ENCODE measurements around the gene IMMP2L.

The IMMP2L gene

DNA sequence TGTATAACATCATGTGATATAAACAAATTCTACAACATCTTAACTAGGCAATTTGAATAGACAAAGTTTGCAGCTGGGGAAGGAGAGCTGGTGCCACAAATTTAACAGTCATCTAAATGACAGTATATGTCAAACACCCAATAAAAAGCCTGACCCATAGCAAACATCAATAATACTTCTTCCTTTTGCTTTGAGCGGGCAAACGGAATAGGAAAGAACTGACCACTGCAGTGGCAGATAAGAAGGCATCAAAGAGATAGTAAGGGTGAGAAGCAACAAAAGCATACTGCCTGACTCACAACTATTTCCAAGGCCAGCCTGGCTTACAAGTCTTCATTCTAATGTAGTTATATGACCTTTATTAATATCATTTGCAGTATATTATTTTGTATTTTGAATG, 371.5 kb downstream of the IMMP2L start:
- no peak for DNase-seq
- no peaks in the 10 kb centered on the region for H3K36me3 Mint-ChIP-seq (ENCODE audit: insufficient read depth)
- no peak overlapping the region for H3K27ac Mint-ChIP-seq
- no peak for ATAC-seq (replicated peaks)
- no peak overlapping the region for H3K4me3 Mint-ChIP-seq
- no peaks in the 10 kb centered on the region for H3K4me1 Mint-ChIP-seq (ENCODE audit: low read depth in 2 of 2)
- no peaks in the 10 kb centered on the region for H3K27me3 Mint-ChIP-seq
- H3K9me3 Mint-ChIP-seq = peaks cover 0 to 7% of the 10 kb centered on the region in 2 donors

DNA sequence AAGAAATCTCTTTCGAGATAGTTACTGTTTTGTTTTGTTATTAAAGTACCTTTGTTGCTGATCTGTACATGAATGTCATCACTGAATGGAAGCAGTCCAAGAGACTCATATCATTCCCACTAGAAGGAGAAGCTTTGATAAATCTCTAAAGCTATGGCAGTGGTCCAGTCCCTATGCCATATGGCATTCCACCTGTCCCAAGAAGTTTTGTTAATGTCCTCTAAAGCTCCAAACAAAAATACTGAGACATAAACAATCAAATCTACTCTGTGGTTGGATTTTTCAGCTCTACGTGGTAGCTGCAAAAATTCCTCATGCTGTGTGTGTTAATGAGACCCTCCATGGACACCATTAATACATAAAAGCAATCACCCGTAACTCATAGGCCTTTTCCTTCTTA, 377.3 kb downstream of the IMMP2L start:
- ATAC-seq (replicated peaks) (no peak), DNase-seq (no peak)
- H3K27ac Mint-ChIP-seq = no peak overlapping the region
- H3K27me3 Mint-ChIP-seq = no peaks in the 10 kb centered on the region
- H3K4me1 Mint-ChIP-seq (ENCODE audit: low read depth in 2 of 2) = no peaks in the 10 kb centered on the region
- H3K36me3 Mint-ChIP-seq (ENCODE audit: insufficient read depth) = no peaks in the 10 kb centered on the region
- no peaks in the 10 kb centered on the region for H3K9me3 Mint-ChIP-seq
- no peak overlapping the region for H3K4me3 Mint-ChIP-seq

DNA sequence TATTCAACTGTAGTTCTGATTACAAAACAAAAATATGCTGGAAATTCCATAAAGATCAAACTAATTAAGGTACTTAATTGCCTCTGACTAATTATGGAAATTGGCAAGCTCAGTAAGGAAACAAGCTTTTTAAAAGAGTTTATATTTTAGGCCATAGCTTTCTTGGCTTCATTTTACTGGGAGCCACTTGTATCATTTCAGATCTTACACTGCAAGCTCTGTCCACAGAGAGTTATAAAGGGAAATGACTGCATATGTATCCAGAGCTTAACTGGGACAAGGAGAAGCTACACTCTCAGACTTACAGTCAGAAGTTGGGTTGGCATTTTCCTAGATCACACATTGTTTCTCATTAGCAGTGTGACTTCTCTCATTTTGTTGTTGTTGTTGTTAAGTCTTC, 379.0 kb downstream of the IMMP2L start:
- ATAC-seq (replicated peaks) (no peak), DNase-seq (no peak)
- H3K27me3 Mint-ChIP-seq = no peaks in the 10 kb centered on the region
- no peaks in the 10 kb centered on the region for H3K36me3 Mint-ChIP-seq (ENCODE audit: insufficient read depth)
- no peaks in the 10 kb centered on the region for H3K9me3 Mint-ChIP-seq
- no peaks in the 10 kb centered on the region for H3K4me1 Mint-ChIP-seq (ENCODE audit: low read depth in 2 of 2)
- no peak overlapping the region for H3K4me3 Mint-ChIP-seq
- H3K27ac Mint-ChIP-seq = no peak overlapping the region

GRCh38 chr7:111180338-111180737, 382.0 kb downstream of the IMMP2L start:
- H3K27ac Mint-ChIP-seq = no peak overlapping the region
- no peaks in the 10 kb centered on the region for H3K27me3 Mint-ChIP-seq
- DNase-seq = no peak
- no peaks in the 10 kb centered on the region for H3K36me3 Mint-ChIP-seq (ENCODE audit: insufficient read depth)
- no peaks in the 10 kb centered on the region for H3K9me3 Mint-ChIP-seq
- no peak for ATAC-seq (replicated peaks)
- no peaks in the 10 kb centered on the region for H3K4me1 Mint-ChIP-seq (ENCODE audit: low read depth in 2 of 2)
- H3K4me3 Mint-ChIP-seq = no peak overlapping the region

DNA sequence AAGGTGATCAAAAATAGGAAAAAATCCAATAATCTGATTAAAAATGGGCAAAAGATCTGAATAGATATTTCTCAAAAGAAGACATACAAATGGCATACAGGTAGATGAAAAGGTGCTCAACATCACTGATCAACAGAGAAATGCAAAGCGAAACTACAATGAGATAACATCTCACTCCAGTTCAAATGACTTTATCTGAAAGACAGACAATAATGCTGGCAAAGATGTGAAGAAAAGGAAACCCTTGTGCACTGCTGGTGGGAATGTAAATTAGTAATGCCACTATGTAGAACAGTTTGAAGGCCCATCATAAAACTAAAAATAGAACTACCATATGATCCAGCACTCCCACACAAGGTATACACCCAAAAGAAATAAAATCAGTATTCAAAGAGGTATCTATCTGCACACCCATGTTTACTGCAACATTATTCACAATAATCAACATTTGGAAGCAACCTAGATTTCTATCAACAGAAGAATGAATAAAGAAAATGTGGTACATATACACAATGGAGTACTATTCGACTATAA, 386.3 kb downstream of the IMMP2L start:
- no peak overlapping the region for H3K4me3 Mint-ChIP-seq
- H3K9me3 Mint-ChIP-seq = no peaks in the 10 kb centered on the region
- H3K36me3 Mint-ChIP-seq (ENCODE audit: insufficient read depth) = no peaks in the 10 kb centered on the region
- DNase-seq (no peak), ATAC-seq (replicated peaks) (no peak)
- H3K4me1 Mint-ChIP-seq (ENCODE audit: low read depth in 2 of 2) = no peaks in the 10 kb centered on the region
- H3K27me3 Mint-ChIP-seq = no peaks in the 10 kb centered on the region
- H3K27ac Mint-ChIP-seq = no peak overlapping the region

DNA sequence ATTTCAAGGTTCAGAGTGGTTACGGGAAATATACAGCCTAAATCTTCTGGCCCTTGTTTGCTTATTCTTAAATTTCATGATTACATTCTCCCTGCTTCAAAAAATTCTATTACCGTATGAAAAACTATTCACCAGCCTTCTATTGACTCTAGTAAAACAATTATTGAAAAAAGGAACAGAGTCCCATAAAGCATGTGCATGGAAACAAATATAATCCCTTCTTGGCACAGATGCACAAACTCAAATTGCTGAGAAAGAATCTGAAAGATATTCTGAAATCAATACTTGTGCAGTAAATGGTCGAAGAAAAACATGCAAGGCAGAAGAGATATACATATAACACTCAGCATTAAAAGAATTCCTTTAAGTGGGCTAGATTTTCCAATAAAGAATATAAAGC, 387.8 kb downstream of the IMMP2L start:
- no peak overlapping the region for H3K27ac Mint-ChIP-seq
- DNase-seq (no peak), ATAC-seq (replicated peaks) (no peak)
- H3K27me3 Mint-ChIP-seq = no peaks in the 10 kb centered on the region
- no peaks in the 10 kb centered on the region for H3K4me1 Mint-ChIP-seq (ENCODE audit: low read depth in 2 of 2)
- H3K4me3 Mint-ChIP-seq = no peak overlapping the region
- no peaks in the 10 kb centered on the region for H3K36me3 Mint-ChIP-seq (ENCODE audit: insufficient read depth)
- H3K9me3 Mint-ChIP-seq = no peaks in the 10 kb centered on the region

- Mint-ChIP-seq H3K4me3 (no peak overlapping the region), H3K9me3 (no peaks in the 10 kb centered on the region), H3K36me3 (ENCODE audit: insufficient read depth) (no peaks in the 10 kb centered on the region), H3K27me3 (no peaks in the 10 kb centered on the region), H3K27ac (no peak overlapping the region), H3K4me1 (ENCODE audit: low read depth in 2 of 2) (no peaks in the 10 kb centered on the region)
- ATAC-seq (replicated peaks) (no peak), DNase-seq (no peak)
Measured at GRCh38 chr7:111173990-111174389, 388.3 kb downstream of the IMMP2L start.

- DNase-seq = no peak
- no peaks in the 10 kb centered on the region for H3K36me3 Mint-ChIP-seq (ENCODE audit: insufficient read depth)
Measured at GRCh38 chr7:111173528-111173927, 388.8 kb downstream of the IMMP2L start.

DNA sequence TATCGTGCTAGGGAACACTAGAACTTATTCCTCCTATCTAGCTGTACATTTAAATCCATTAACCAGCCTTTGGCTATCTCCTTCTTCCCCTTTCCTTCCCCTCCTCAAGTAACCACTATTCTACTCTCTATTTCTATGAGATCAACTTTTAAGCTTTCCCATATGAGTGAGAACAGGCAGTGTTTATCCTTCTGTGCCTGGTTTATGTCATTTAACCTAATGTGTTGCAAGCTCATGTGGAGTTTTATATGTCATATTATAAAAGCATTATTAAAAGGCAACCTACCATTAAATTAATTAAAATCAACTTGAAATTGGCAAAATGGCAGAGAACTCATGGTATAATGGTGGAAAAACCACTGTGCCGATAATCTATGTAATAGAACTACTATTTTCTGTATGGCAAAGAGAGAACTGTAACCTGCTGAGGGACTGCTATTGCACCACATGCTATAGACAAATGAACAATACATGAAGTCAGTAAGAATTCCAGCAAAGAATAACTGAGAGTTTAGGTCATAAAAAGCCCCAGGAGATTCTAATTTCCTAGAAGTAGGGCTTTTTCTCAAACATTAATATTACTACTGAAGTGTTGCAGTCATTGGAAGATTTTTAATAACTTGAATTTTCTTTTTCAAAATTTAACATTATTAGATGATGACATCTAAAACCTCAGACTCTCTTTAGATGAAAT, 389.6 kb downstream of the IMMP2L start:
- H3K27me3 Mint-ChIP-seq = no peaks in the 10 kb centered on the region
- no peak overlapping the region for H3K4me3 Mint-ChIP-seq
- ATAC-seq (replicated peaks) (no peak), DNase-seq (no peak)
- H3K4me1 Mint-ChIP-seq (ENCODE audit: low read depth in 2 of 2) = no peaks in the 10 kb centered on the region
- H3K36me3 Mint-ChIP-seq (ENCODE audit: insufficient read depth) = no peaks in the 10 kb centered on the region
- H3K9me3 Mint-ChIP-seq = no peaks in the 10 kb centered on the region
- H3K27ac Mint-ChIP-seq = no peak overlapping the region

More at GRCh38 chr7:111173528-111173927, 388.8 kb downstream of the IMMP2L start:
- ATAC-seq (replicated peaks) = no peak
- Mint-ChIP-seq H3K9me3 (no peaks in the 10 kb centered on the region), H3K27me3 (no peaks in the 10 kb centered on the region), H3K27ac (no peak overlapping the region), H3K4me3 (no peak overlapping the region), H3K4me1 (ENCODE audit: low read depth in 2 of 2) (no peaks in the 10 kb centered on the region)

DNA sequence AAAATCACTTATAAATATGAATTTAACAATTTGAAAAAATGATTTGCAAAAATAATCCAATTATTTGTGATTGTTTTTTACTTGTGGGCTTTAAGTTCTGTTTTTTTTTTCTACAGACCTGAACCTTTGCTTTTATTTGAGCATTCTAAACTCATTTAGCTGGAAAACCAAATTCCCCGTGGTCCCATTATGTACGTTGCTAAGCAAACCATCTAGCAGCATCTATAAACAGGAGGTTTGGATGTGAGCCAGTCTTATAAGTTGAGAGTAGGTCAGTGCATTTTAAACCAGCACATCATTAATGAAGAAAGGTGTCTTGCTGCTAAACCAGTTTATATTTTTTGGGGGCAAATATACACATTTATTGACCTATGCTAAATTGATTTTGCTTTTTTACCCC, 394.1 kb downstream of the IMMP2L start:
- no peaks in the 10 kb centered on the region for H3K4me1 Mint-ChIP-seq (ENCODE audit: low read depth in 2 of 2)
- H3K4me3 Mint-ChIP-seq = no peak overlapping the region
- H3K27me3 Mint-ChIP-seq = no peaks in the 10 kb centered on the region

GRCh38 chr7:111164442-111164841, 397.9 kb downstream of the IMMP2L start:
- H3K27ac Mint-ChIP-seq = no peak overlapping the region
- no peaks in the 10 kb centered on the region for H3K9me3 Mint-ChIP-seq
- no peaks in the 10 kb centered on the region for H3K36me3 Mint-ChIP-seq (ENCODE audit: insufficient read depth)
- H3K27me3 Mint-ChIP-seq = no peaks in the 10 kb centered on the region
- no peak for DNase-seq
- H3K4me3 Mint-ChIP-seq = no peak overlapping the region
- no peaks in the 10 kb centered on the region for H3K4me1 Mint-ChIP-seq (ENCODE audit: low read depth in 2 of 2)
- no peak for ATAC-seq (replicated peaks)

More for the DNA sequence above, 394.1 kb downstream of the IMMP2L start:
- no peak overlapping the region for H3K27ac Mint-ChIP-seq
- H3K36me3 Mint-ChIP-seq (ENCODE audit: insufficient read depth) = no peaks in the 10 kb centered on the region
- DNase-seq (no peak), ATAC-seq (replicated peaks) (no peak)
- no peaks in the 10 kb centered on the region for H3K9me3 Mint-ChIP-seq

DNA sequence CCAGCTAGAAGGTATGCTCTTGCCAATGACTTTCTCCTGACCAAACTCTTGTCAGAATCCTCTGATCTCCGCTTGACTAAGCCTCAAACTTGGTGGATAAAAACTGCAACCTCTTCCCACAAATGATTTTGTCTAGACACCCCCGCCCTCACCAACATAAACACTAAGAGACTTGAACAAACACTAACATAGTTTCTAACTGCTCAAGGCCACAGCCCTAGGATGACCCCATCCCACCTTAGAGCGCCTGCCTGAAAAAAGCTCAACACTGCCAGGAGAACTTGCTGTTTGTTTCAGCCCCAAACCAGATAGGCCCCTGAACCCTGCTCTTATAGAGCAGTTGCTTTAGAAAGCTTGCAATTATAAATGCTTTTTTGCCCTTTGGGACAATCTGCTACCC, 399.6 kb downstream of the IMMP2L start:
- H3K4me1 Mint-ChIP-seq (ENCODE audit: low read depth in 2 of 2) = no peaks in the 10 kb centered on the region
- H3K27me3 Mint-ChIP-seq = no peaks in the 10 kb centered on the region
- ATAC-seq (replicated peaks) = no peak
- DNase-seq = no peak
- H3K4me3 Mint-ChIP-seq = no peak overlapping the region
- H3K27ac Mint-ChIP-seq = no peak overlapping the region
- no peaks in the 10 kb centered on the region for H3K36me3 Mint-ChIP-seq (ENCODE audit: insufficient read depth)
- H3K9me3 Mint-ChIP-seq = no peaks in the 10 kb centered on the region

DNA sequence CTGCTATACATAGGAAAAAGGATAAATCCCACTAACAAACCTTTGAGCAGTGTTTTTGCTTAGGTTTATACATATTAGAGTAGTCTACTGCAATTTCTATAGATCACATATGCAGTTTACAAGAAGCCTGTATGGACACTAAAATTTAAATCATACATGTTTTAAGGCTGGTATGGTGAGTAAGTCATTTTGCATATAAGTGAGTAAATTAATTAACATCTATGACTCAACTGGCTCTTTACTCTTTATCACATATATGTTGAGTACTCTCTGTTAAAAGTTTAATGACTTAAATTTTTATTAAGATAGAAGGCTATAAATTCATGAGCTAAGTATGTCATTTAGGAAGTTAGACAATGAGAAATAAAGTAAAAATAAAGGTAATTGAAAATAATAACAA, 402.0 kb downstream of the IMMP2L start:
- Mint-ChIP-seq H3K36me3 (ENCODE audit: insufficient read depth) (no peaks in the 10 kb centered on the region), H3K27ac (no peak overlapping the region), H3K4me3 (no peak overlapping the region), H3K4me1 (ENCODE audit: low read depth in 2 of 2) (no peaks in the 10 kb centered on the region), H3K9me3 (no peaks in the 10 kb centered on the region), H3K27me3 (no peaks in the 10 kb centered on the region)
- DNase-seq = no peak
- ATAC-seq (replicated peaks) = no peak

DNA sequence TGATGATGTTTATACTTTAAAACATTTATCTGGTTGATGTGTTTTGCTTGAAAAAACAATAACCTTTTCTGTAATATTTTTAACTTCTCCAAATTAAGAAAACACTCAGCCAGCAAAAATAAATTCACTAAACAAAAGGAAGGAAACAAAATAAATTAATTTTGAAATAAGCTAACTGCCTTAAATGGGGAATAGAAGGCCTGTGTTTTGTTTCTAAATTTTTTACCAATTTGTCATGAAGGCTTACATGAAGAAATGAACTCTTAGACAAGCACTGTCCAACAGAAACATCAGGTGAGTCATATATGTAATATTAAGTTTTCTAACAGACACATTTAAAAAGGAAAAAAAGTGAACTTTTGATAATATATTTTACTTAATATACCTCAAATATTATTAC, 402.9 kb downstream of the IMMP2L start:
- H3K27me3 Mint-ChIP-seq = no peaks in the 10 kb centered on the region
- ATAC-seq (replicated peaks) (no peak), DNase-seq (no peak)
- no peak overlapping the region for H3K27ac Mint-ChIP-seq
- H3K36me3 Mint-ChIP-seq (ENCODE audit: insufficient read depth) = no peaks in the 10 kb centered on the region
- no peaks in the 10 kb centered on the region for H3K4me1 Mint-ChIP-seq (ENCODE audit: low read depth in 2 of 2)
- H3K4me3 Mint-ChIP-seq = no peak overlapping the region
- H3K9me3 Mint-ChIP-seq = no peaks in the 10 kb centered on the region

All from effector memory CD8-positive, alpha-beta T cell (primary cell).